D721Med (cell line): Measurements from ENCODE around the gene PTEN.

ENCODE experiments used
- DNase-seq: peaks from one replicate; pipeline ENCODE4 v3.0.0; 2011; ENCODE audit warnings: low spot score; ENCODE audit not compliant: insufficient read length
- FAIRE-seq: peaks from 2 replicates; lab custom pipeline; 2011; peaks lifted over from hg19 to GRCh38; lab: Jason Lieb, UNC
- CTCF ChIP-seq: IDR thresholded peaks from 2 replicates; pipeline ENCODE4 v1.5.1; 2012; ENCODE audit warnings: mild to moderate bottlenecking, control low read depth; ENCODE audit not compliant: insufficient read depth; ENCODE audit errors: missing control alignments

Gene PTEN

GRCh38 chr10:87973635-87974034 lies 110.2 kb downstream of the PTEN start:
- no peak for FAIRE-seq
- no peak for DNase-seq
- no peak for TF ChIP-seq CTCF

- no peak for TF ChIP-seq CTCF
- FAIRE-seq (no peak), DNase-seq (no peak)
Observed at GRCh38 chr10:87974130-87974529, 110.7 kb downstream of the PTEN start.

- DNase-seq = no peak
- no peak for FAIRE-seq
- TF ChIP-seq CTCF = no peak
Observed at GRCh38 chr10:87974769-87975168, 111.3 kb downstream of the PTEN start.

- DNase-seq (no peak), FAIRE-seq (no peak)
- no peak for TF ChIP-seq CTCF
Observed at GRCh38 chr10:87976101-87976743, 112.8 kb downstream of the PTEN start.

- DNase-seq (no peak), FAIRE-seq (no peak)
- no peak for TF ChIP-seq CTCF
Observed at GRCh38 chr10:87978166-87978565, 114.7 kb downstream of the PTEN start.

GRCh38 chr10:87979847-87980246 lies 116.4 kb downstream of the PTEN start:
- TF ChIP-seq CTCF = no peak
- FAIRE-seq (no peak), DNase-seq (no peak)

- FAIRE-seq = peak; percentile 6
- DNase-seq = no peak
- no peak for TF ChIP-seq CTCF
Observed at GRCh38 chr10:87983716-87984115, 120.3 kb downstream of the PTEN start.
